Mesodermal cell (in vitro differentiated cells): ENCODE results near the gene NCBP3.

ENCODE experiments used
- H3K27ac ChIP-seq: 2 replicates; pipeline ENCODE4 v1.7.0; 2013; ENCODE audit warnings: mild to moderate bottlenecking, low read depth, low read length, moderate library complexity; ENCODE audit not compliant: severe bottlenecking
- H3K36me3 ChIP-seq: 2 replicates; pipeline ENCODE4 v1.7.1; 2013; ENCODE audit warnings: mild to moderate bottlenecking, low read length, moderate library complexity; ENCODE audit not compliant: control insufficient read depth, insufficient read depth
- H3K4me1 ChIP-seq: one replicate; pipeline ENCODE4 v1.7.1; 2013; ENCODE audit warnings: mild to moderate bottlenecking, low read length; ENCODE audit not compliant: insufficient read depth, control insufficient read depth, poor library complexity, severe bottlenecking
- H3K4me3 ChIP-seq: 2 replicates; pipeline ENCODE4 v1.7.0; 2013; ENCODE audit warnings: low read length, control low read depth, mild to moderate bottlenecking; ENCODE audit not compliant: insufficient read depth, poor library complexity, severe bottlenecking; ENCODE audit errors: extremely low read depth
- H3K9me3 ChIP-seq: 2 replicates; pipeline ENCODE4 v1.7.1; 2013; ENCODE audit warnings: mild to moderate bottlenecking, low read length, moderate library complexity; ENCODE audit not compliant: control insufficient read depth
- WGBS, 2 experiments: methylation state at CpG; one replicate each; pipeline ENCODE4 v1.1.5; 2013; ENCODE audit warnings: missing lambda C conversion rate in 2 of 2; ENCODE audit not compliant: insufficient coverage in 2 of 2; 5-methylcytosine and 5-hydroxymethylcytosine counted together

NCBP3 gene

GRCh38 chr17:3890082-3890877 is 44.2 kb upstream of the NCBP3 start:
- Histone ChIP-seq H3K36me3 (no peaks in the 10 kb centered on the region), H3K9me3 (no peaks in the 10 kb centered on the region), H3K4me3 (no peak overlapping the region), H3K4me1 (peaks cover 62% of the 10 kb centered on the region), H3K27ac (no peak overlapping the region)
- WGBS, 2 experiments, result 82 to 84% methylated on average over 17 to 22 of the region's 22 CpGs

GRCh38 chr17:3889325-3890012 is 43.4 kb upstream of the NCBP3 start:
- no peaks in the 10 kb centered on the region for H3K9me3 ChIP-seq
- H3K4me1 ChIP-seq, result peaks cover 54% of the 10 kb centered on the region
- no peak overlapping the region for H3K4me3 ChIP-seq
- no peaks in the 10 kb centered on the region for H3K36me3 ChIP-seq
- no peak overlapping the region for H3K27ac ChIP-seq
- 89 to 90% methylated on average over 13 to 14 of the region's 17 CpGs for WGBS, 2 experiments

GRCh38 chr17:3888343-3889171 is 42.5 kb upstream of the NCBP3 start:
- H3K9me3 ChIP-seq, result no peaks in the 10 kb centered on the region
- H3K36me3 ChIP-seq, result no peaks in the 10 kb centered on the region
- 67% methylated on average over 41 to 48 of the region's 50 CpGs for WGBS, 2 experiments
- H3K4me3 ChIP-seq, result no peak overlapping the region
- H3K4me1 ChIP-seq, result peaks cover 50% of the 10 kb centered on the region
- no peak overlapping the region for H3K27ac ChIP-seq

GRCh38 chr17:3887804-3888203 is 41.8 kb upstream of the NCBP3 start:
- no peak overlapping the region for H3K4me3 ChIP-seq
- 83 to 86% methylated on average over 7 to 8 of the region's 9 CpGs for WGBS, 2 experiments

GRCh38 chr17:3887394-3887793 is 41.3 kb upstream of the NCBP3 start:
- no peaks in the 10 kb centered on the region for H3K9me3 ChIP-seq
- 33 to 94% methylated on average over 1 to 2 of the region's 2 CpGs for WGBS, 2 experiments
- no peak overlapping the region for H3K4me3 ChIP-seq
- no peak overlapping the region for H3K27ac ChIP-seq
- peaks cover 49% of the 10 kb centered on the region for H3K4me1 ChIP-seq
- no peaks in the 10 kb centered on the region for H3K36me3 ChIP-seq

More at GRCh38 chr17:3887804-3888203, 41.8 kb upstream of the NCBP3 start:
- H3K9me3 ChIP-seq, result no peaks in the 10 kb centered on the region
- no peaks in the 10 kb centered on the region for H3K36me3 ChIP-seq
- no peak overlapping the region for H3K27ac ChIP-seq
- peaks cover 49% of the 10 kb centered on the region for H3K4me1 ChIP-seq

- 96 to 97% methylated on average over 9 to 10 of the region's 10 CpGs for WGBS, 2 experiments
- H3K36me3 ChIP-seq, result no peaks in the 10 kb centered on the region
- no peak overlapping the region for H3K4me3 ChIP-seq
- no peak overlapping the region for H3K27ac ChIP-seq
- H3K9me3 ChIP-seq, result no peaks in the 10 kb centered on the region
- peaks cover 44% of the 10 kb centered on the region for H3K4me1 ChIP-seq
Measured at GRCh38 chr17:3886776-3887175, 40.7 kb upstream of the NCBP3 start.

DNA sequence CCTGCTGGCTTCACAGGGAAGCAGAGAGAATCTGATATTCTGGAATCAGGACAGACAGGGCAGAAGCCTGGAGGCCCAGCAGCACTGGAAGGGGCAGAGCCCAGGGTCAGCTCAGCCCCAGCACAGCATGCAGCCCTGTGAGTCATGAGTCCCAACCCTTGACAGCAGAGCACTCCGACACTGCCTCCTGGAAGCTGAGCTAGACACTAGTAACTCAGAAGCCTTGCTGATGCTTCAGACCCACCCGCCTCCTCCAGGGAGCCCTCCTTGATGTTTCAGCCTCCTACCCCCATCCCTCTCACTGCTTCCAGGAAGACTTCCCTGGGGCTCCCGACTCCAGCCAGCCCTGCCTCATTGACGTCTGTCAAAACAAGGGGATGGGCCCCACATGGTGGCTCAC is 39.9 kb upstream of the NCBP3 start:
- Histone ChIP-seq H3K4me3 (no peak overlapping the region), H3K36me3 (no peaks in the 10 kb centered on the region), H3K27ac (no peak overlapping the region), H3K9me3 (no peaks in the 10 kb centered on the region), H3K4me1 (peaks cover 42% of the 10 kb centered on the region)
- WGBS, 2 experiments, result 52 to 56% methylated on average over 4 of the region's 4 CpGs

GRCh38 chr17:3885271-3885670 is 39.2 kb upstream of the NCBP3 start:
- H3K27ac ChIP-seq, result no peak overlapping the region
- WGBS, 2 experiments, result 95 to 97% methylated on average over 13 to 14 of the region's 14 CpGs

GRCh38 chr17:3884188-3884587 is 38.1 kb upstream of the NCBP3 start:
- Histone ChIP-seq H3K9me3 (no peaks in the 10 kb centered on the region), H3K36me3 (no peaks in the 10 kb centered on the region), H3K4me3 (no peak overlapping the region), H3K4me1 (peaks cover 28% of the 10 kb centered on the region), H3K27ac (no peak overlapping the region)
- 86 to 88% methylated on average over 9 to 12 of the region's 12 CpGs for WGBS, 2 experiments

More at GRCh38 chr17:3885271-3885670, 39.2 kb upstream of the NCBP3 start:
- no peaks in the 10 kb centered on the region for H3K36me3 ChIP-seq
- no peaks in the 10 kb centered on the region for H3K9me3 ChIP-seq
- H3K4me1 ChIP-seq, result peaks cover 38% of the 10 kb centered on the region
- no peak overlapping the region for H3K4me3 ChIP-seq

DNA sequence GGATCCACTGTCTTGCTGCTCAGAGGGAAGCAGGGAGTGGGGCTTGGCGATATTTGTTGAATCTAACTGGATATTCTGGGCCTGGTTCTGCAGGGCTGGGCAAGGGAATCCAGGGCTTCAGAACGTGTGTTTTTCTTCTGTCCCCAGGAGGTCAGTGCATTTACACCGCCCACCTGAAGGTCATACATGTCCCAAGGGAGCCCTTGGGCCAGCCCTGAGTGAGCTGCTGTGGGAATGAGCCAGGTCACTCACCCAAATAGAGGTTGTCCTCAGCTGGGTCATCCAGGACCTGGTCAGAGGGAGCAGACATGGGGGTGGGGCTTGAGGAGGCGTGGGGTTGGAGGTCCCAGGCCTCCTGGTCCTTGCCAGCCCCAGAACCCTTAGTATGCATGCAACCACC is 36.2 kb upstream of the NCBP3 start:
- Histone ChIP-seq H3K36me3 (no peaks in the 10 kb centered on the region), H3K27ac (no peak overlapping the region), H3K9me3 (no peaks in the 10 kb centered on the region), H3K4me1 (peaks cover 18% of the 10 kb centered on the region), H3K4me3 (no peak overlapping the region)
- WGBS, 2 experiments, result 80 to 92% methylated on average over 3 of the region's 4 CpGs
